ENCODE measurements around the gene PITHD1.

The PITHD1 gene

DNA sequence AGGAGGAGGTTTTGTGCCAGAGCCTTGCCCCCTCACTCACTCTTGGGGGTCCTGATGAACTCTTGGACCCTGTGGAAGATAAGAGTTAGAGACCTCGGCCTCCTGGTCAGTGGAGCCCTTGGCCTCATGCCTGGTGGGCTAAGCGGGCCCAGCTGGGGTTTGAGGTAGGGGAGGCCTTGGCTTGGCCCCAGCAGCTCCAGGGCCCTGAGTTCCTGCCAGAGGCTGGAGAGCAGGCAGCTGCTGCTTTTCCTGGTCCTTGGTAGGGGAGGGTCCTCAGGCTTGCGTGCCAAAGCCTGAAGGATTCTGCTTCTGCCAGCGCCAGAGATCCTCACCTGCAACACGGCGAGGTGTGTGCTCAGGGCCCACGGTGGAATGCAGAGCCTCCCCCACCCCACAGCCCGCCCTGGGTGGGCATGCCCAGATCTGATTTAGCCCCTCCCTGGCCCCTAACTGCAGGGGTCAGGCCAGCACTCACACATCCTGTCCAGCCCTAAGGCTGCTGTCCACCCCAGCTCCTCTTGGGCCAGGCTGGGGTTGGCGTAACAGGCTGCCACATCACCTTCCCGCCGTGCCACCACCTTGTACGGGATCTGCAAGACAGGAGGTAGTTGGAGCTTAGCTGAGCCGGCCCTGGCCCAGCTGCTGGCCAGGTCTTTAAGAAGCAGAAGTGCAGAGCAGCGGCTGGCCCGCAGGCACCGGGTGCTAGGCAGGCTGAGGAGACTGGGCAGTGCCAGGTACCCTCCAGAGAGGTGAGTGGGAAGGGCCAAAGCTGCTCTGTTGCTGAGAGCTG lies 17.7 kb downstream of the PITHD1 start:
- no peak overlapping the region for H3K4me3 ChIP-seq (ENCODE audit: low read depth, low read length)
- TF ChIP-seq, protein P1, sequence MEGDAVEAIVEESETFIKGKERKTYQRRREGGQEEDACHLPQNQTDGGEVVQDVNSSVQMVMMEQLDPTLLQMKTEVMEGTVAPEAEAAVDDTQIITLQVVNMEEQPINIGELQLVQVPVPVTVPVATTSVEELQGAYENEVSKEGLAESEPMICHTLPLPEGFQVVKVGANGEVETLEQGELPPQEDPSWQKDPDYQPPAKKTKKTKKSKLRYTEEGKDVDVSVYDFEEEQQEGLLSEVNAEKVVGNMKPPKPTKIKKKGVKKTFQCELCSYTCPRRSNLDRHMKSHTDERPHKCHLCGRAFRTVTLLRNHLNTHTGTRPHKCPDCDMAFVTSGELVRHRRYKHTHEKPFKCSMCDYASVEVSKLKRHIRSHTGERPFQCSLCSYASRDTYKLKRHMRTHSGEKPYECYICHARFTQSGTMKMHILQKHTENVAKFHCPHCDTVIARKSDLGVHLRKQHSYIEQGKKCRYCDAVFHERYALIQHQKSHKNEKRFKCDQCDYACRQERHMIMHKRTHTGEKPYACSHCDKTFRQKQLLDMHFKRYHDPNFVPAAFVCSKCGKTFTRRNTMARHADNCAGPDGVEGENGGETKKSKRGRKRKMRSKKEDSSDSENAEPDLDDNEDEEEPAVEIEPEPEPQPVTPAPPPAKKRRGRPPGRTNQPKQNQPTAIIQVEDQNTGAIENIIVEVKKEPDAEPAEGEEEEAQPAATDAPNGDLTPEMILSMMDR (IDR thresholded peaks at IDR 0.05; ENCODE audit: borderline replicate concordance, insufficient read depth, low read depth, low read length): no peak

DNA sequence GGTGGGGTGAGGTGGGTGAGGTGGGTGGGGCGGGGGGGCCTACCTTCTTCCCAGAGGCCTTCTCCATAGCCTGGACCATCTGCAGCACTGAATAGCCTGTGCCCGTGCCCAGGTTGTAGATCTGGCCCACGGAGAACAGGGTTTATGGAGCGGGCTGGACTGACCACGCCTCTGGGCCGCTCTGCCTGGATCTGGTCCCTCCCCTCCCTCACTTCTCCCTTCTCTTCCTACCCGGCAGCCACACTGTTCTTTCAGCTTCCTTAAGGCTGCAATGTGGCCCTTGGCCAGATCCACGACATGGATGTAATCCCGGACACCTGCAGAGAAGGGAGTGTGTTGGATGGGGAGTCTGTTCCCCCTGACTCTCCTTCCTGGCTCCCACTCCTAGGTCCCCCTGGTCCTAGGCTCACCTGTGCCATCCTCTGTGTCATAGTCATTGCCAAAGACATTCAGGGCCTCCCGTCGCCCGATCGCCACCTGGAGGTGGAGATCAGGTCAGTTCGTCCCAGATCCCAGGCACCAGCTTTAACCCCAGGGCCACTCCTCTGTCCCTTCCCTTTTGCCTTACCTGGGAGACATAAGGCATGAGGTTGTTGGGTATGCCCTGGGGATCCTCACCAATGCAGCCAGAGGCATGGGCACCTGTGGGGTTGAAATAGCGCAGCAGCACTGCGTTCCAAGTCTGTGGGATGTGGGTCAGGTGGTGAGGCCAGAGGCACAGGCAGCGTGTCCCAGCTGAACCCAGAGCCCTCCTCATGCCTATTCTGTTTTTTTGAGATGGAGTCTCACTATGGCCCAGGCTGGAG lies 18.5 kb downstream of the PITHD1 start:
- no peak overlapping the region for H3K4me3 ChIP-seq (ENCODE audit: low read depth, low read length)
- TF ChIP-seq, protein P1 (IDR thresholded peaks at IDR 0.05; ENCODE audit: borderline replicate concordance, insufficient read depth, low read depth, low read length): no peak

DNA sequence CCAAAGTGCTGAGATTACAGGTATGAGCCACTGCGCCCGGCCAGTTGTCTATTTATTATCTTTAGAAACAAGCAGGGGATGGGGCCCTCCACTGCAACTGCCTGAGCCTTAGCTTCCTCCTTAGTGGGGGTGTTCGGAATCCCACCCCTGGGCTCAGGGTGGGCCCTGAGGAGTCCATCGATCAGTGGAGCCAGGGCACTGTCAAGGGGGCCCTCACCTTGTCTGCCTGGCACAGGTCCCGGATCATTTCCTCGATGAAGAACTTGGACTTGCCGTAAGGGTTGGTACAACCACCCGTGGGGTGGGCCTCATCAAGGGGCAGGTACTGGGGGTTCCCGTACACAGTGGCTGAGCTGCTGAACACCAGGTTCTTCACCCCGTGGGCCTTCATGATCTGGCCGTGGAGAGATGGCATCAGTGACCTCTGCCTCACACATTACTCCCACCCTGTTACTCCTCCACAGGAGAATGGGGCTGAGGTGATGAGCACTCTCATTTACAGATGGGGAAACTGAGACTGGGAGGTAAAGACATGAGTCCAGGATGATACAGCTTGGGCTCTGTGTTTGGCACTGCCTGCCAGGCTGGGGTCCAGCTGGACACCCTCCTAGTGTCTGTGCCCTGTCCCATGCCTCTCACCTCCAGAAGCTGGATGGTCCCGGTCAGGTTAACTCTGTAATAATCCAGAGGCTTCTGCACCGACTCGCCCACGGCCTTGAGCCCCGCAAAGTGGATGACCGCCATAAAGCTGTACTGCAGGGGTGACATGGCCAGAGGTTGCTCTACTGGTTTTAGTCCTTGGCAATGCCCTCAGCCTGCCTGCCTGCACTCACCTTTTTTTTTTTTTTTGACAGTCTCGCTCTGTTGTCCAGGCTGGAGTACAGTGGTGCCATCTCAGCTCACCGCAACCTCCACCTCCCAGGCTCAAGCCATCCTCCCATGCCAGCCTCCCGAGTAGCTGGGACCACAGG lies 19.5 kb downstream of the PITHD1 start:
- TF ChIP-seq, protein P1 (IDR thresholded peaks at IDR 0.05; ENCODE audit: borderline replicate concordance, insufficient read depth, low read depth, low read length): no peak

DNA sequence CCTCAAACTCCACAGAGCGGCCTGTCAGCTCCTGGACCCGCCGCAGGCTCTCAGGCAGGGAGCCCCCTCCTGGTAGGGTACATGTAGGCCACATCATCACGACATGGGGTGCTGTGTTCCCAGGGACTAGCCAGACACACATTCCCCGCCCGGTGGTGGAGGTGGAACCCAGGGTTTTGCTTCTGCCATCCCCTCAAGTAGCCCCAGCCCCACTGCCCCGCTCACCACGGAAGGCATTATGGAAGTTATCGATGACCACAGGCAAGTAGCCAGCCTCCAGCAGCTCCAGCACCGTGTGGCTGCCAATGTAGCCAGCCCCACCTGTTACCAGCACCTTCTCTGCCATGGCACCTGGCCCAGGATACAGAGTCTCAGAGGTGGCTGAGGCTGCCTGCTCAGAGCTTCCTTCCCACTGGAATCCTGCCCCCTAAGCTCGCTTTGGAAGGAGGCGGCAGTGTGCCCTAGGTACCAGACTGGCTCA lies 20.5 kb downstream of the PITHD1 start:
- TF ChIP-seq, protein P1 (IDR thresholded peaks at IDR 0.05; ENCODE audit: borderline replicate concordance, insufficient read depth, low read depth, low read length): peak; percentile 30; the same call in 1 of the 2 replicates
- no peak overlapping the region for H3K4me3 ChIP-seq (ENCODE audit: low read depth, low read length)

More for the DNA sequence above, 19.5 kb downstream of the PITHD1 start:
- H3K4me3 ChIP-seq (ENCODE audit: low read depth, low read length): no peak overlapping the region

DNA sequence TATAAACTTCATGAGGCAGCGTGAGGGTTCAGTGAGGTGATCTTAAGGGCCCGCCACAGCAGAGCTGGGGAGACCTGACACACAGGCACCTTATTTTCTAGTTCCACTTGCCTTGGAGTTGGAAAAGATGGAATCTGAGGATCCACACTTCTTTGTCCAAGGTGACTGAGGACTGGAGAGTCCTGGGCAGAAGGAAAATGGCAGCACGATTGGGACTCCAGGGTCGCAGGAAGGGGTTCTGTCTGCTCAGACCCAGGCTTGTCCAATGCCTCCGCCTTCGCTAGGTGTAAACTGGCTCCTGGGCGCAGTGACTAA lies 21.0 kb downstream of the PITHD1 start:
- peak overlapping the region; percentile 90 for H3K4me3 ChIP-seq (ENCODE audit: low read depth, low read length)

More for the DNA sequence above, 21.0 kb downstream of the PITHD1 start:
- TF ChIP-seq, protein P1 (IDR thresholded peaks at IDR 0.05; ENCODE audit: borderline replicate concordance, insufficient read depth, low read depth, low read length): no peak
